Left colon (tissue), 2 donors: ENCODE measurements around the gene MIPEP. TPM values are rescaled to one million over a fixed set of nuclear protein-coding genes. Genes with fewer than 3 reads are reported as not detected.

Experiments used
- ATAC-seq: fragments of 200-7000 bp; cut with Tn5 transposase; one replicate; pipeline ENCODE4 v1.9.1; 2020; ENCODE audit warnings: mild to moderate bottlenecking, moderate library complexity
- DNase-seq, 2 donors: peaks; one replicate each; pipeline ENCODE4 v3.0.0-alpha.2; 2020
- intact Hi-C, 2 donors: fragments of 100-400 bp; cut with DNase I in 1 of 2; cut with micrococcal nuclease in 1 of 2; formaldehyde crosslinking; loops; one replicate each; pipeline versions ENCODE4 v1.11.2 to v1.14.0; 2022; cut with DNase I, micrococcal nuclease
- total RNA-seq, 2 donors: library from RNA; stranded (reverse); fragmentation: NEBNext Ultra II Directional; extraction: Animal tissue kit (Norgen Biotek cat#: 25700); gene quantifications; one replicate each; pipeline ENCODE4 v1.2.1, GENCODE V29; 2021
- donor health status: DM: no; HTN: no; CAD: no.
- donor health status: DM: yes; HTN: yes; CAD: no.

The MIPEP gene
- total RNA-seq, 2 donors from 2014 or later: 24.2 to 30.4 TPM

GRCh38 chr13:23739596-23739995, 149.6 kb downstream of the MIPEP start:
- intact Hi-C loops: no loop called here
- DNase-seq: no peak
- ATAC-seq: no peak

GRCh38 chr13:23736541-23736940, 152.7 kb downstream of the MIPEP start:
- intact Hi-C loops: no loop called here
- DNase-seq (no peak), ATAC-seq (no peak)

GRCh38 chr13:23735329-23735728, 153.9 kb downstream of the MIPEP start:
- intact Hi-C loops: no loop called here
- no peak for ATAC-seq
- no peak for DNase-seq

DNA sequence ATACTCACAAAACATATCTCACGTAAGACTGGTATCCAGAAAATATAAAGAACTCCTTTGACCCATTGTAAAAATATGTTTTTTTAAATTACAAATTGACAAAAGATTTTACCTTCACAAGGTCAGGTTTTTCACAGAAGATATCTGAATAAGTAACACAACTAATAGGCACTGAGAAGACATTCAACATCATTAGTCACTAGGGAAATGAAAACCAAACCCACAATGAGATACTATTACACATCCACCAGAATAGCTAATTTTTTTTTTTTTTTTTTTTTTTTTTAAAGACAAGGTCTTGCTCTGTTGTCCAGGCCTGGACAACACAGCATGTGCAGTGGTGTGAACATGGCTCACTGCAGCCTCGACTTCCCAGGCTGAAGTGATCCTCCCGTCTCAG, 157.5 kb downstream of the MIPEP start:
- intact Hi-C loops: no loop called here
- ATAC-seq (no peak), DNase-seq (no peak)

DNA sequence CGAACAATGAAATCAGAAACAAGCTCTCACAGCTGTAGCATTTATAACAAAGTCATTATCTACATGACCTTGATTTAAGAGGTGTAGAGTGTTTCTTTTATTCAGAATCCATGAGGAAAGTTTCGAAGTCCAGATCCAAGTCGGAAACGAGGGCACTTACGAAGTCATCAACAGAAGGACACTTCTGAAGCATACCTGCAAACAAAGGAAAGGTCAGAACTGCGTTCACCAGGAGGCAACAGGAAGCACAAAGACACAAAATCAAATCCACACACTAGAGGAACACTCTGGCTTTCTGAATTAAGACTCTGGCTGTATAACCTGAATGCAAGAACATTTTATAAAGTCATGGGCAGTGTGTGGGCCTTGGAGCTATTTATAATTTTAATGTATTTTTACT, 158.9 kb downstream of the MIPEP start:
- no peak for DNase-seq
- no peak for ATAC-seq

GRCh38 chr13:23729531-23729930, 159.7 kb downstream of the MIPEP start:
- intact Hi-C loops: no loop called here
- ATAC-seq (no peak), DNase-seq (no peak)

More for the DNA sequence above, 158.9 kb downstream of the MIPEP start:
- intact Hi-C loops: no loop called here

DNA sequence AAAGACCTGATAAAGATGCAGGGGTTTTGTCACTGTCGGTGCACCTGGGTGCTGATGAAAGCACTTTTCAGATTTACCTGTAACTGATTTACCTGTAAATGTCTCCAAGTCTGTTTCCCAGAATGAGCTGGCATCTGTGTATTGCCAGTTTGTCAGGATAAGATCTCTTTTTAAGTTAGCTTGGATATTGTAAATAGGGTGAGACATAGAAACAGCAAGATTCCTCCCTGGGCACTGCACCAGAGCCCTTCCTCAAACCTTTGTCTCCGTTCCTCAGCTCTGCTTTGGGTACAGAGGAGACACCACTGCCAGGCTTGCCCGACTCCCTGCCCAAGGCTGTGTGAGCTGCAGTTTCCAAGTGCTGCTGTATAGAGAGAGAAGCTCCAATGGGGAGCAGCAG, 160.4 kb downstream of the MIPEP start:
- DNase-seq (no peak), ATAC-seq (no peak)
- intact Hi-C loops: no loop called here

DNA sequence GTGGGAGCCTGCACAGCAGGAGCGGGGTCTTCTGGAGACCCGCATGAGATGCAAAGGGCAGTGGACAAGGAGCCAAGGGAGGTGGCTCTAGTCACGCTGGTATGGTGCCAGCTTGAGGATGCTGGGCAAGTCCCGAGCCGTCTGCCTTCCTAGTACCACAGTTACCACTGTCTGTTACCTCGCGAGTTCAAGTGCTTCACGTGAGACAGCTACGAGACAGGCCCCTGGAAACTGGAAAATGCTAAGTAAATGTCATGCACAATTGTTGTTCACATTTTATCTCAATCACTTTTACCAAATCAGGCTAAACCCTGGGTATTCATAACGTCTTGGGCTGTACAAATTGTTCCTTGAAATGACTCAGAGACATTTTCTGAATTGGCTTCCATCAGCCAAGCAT, 163.3 kb downstream of the MIPEP start:
- ATAC-seq (no peak), DNase-seq (no peak)

DNA sequence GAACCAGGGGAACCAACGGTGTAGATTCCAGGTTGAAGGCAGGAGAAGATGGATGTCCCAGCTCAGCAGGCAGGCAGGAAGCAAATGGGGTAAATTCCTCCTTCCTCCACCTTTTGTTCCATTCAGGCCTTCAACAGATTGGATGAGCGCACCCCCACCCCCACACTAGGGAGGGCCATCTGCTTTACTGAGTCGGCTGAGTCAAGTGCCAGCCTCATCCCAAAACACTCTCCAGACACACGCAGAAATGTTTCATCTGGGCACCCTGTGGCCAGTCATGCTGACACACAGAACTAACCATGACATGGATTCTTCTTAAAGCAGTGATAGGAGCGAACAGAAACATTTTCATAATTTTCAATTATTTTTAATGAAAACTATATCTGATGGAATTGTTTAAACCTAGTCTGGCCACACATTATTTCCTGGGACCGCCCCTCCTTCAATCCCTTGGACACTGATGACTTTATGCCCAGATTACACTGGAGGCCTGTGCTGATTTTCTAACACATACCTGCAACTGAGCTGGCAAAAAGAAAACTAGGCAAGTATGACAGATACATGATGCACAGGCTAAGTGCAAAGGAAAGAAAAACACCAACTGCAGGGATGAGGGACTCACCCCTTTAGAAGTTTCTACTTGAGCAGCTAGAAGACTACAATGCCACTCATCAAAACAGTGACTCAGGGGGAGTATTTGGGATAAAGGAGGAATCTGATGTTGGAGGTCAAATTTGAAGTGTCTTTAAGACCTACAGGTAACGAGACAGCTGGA, 164.8 kb downstream of the MIPEP start:
- intact Hi-C loops: no loop called here
- no peak for ATAC-seq
- no peak for DNase-seq

More for the DNA sequence above, 163.3 kb downstream of the MIPEP start:
- intact Hi-C loops: no loop called here

GRCh38 chr13:23723471-23723870, 165.7 kb downstream of the MIPEP start:
- ATAC-seq (no peak), DNase-seq (no peak)
- intact Hi-C loops: no loop called here

DNA sequence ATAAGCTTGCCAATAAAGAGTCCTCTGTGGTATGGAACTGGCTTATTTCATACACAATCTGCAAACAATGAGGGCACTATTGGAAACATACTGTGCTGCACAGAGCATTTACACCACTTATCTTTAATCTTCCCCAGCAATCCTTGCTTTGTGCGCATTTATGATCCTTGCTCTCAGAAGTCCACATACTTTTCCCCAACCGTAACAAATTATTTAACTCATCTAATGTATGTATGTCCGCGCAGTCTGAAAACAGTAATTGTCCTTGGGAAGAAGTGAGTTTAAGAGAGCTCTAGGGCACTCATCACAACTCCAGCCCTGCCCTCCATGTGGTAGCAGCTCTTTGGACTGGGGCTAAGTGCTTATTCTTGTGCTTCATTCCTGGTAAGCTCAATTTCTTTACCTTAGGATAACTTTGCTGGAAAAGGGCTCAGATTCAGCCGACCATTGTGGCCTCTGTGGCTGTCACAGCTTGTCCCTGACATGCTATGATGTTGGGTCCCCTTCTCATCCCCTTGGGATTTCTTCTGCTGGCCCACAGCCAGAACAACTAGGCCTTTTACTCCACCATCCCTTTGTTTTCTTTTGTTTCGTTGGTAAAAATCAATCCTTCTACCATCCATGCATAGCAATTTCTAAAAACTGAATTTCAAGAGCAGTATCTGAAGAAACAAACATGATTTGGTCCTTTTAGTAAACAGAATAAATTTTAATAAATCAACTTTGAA, 166.3 kb downstream of the MIPEP start:
- intact Hi-C loops: no loop called here
- DNase-seq (no peak), ATAC-seq (no peak)

DNA sequence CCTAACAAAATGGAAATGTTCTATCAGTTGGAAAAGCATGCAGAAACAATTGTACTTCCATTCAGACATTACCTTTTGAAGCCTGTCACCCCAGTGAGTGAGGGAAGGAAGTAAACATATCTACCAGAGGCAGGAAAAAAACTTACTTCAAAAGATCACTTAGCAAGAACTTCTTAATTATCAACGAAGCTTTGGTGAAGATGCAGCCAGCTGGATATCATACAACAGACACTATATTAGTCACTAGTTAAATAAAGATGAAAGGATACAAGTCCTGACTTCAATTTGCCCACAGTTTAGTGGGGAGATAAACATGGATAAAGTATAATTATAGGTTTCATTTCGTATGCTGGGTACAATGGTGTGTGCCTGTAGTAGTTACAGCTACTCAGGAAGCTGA, 170.2 kb downstream of the MIPEP start:
- intact Hi-C loops: no loop called here
- no peak for ATAC-seq

GRCh38 chr13:23716401-23716800, 172.8 kb downstream of the MIPEP start:
- intact Hi-C loops: no loop called here
- ATAC-seq (no peak), DNase-seq (no peak)

More for the DNA sequence above, 170.2 kb downstream of the MIPEP start:
- DNase-seq: no peak

- ATAC-seq (no peak), DNase-seq (no peak)
- intact Hi-C loops: no loop called here
Measured at GRCh38 chr13:23715762-23716235, 173.4 kb downstream of the MIPEP start.

GRCh38 chr13:23715092-23715761, 174.0 kb downstream of the MIPEP start:
- ATAC-seq: no peak
- intact Hi-C loops: no loop called here
- no peak for DNase-seq

DNA sequence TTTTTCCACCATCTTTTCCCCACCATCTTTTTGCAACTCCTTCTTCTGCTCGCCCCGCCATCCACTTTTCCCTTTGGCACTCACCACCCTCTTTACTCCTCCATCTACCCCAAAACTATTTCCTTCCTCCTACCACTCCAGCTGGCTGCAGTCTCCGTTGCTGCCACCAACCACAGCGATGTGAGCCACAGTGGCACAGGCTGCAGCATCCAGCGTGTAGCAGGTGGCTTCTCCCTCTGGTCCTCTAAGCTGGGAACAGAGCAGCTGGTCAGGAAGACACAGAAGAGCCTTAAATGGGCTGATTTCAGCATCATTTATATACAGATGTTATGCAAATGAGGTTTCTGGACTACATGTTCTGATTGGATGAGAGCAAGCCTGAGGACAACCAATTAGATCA, 174.5 kb downstream of the MIPEP start:
- DNase-seq (no peak), ATAC-seq (no peak)
- intact Hi-C loops: no loop called here

- intact Hi-C loops: no loop called here
- DNase-seq (no peak), ATAC-seq (no peak)
Measured at GRCh38 chr13:23711355-23711754, 177.8 kb downstream of the MIPEP start.

DNA sequence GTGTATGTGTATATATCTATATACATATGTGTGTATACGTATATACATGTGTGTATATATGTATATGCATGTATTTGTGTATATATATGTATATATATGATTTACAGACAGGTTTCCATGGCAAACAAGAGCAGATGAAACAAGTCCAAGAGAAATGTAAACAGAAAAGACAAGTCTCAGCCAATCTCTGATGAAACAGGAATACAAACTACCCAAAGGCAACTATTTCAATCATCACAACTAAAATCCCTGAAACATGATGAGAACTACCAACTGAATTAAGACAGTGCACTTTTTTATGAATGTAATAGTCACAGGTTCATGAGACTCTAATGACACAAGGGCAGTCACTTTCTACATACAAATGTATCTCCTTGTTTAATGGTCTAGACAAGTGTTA, 178.8 kb downstream of the MIPEP start:
- ATAC-seq: no peak
- intact Hi-C loops: no loop called here
- no peak for DNase-seq

GRCh38 chr13:23709536-23709935, 179.7 kb downstream of the MIPEP start:
- DNase-seq (no peak), ATAC-seq (no peak)
- intact Hi-C loops: no loop called here

DNA sequence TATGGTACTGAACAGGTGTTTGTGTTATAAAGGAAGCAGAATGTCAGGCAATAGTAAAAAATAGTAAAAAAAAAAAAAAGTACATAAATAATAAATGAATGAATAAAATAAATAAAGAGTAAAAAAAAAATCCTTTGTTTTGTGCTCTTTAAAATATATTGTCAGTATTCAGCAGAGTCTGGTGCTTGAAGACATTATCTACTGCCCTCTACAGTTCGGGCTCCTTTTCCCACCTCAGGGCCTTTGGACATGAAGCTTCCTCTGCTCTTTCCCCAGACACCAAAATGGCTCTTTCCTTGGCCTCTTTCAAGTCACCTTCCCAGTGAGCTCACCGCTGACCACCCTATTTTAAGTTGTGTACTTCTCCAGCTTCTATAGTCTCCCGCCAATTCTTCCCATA, 181.5 kb downstream of the MIPEP start:
- DNase-seq (no peak), ATAC-seq (no peak)
- intact Hi-C loops: no loop called here
